ENCODE measurements around the gene LGI4. TPM values are rescaled to one million over a fixed set of nuclear protein-coding genes. Genes with fewer than 3 reads are reported as not detected.

The LGI4 gene
- total RNA-seq, 1 experiment from 2014 or later, result 0.32 TPM

GRCh38 chr19:35130761-35131720 lies 3.8 kb downstream of the LGI4 start:
- Histone ChIP-seq H4K20me1 (ENCODE audit: insufficient read depth) (no peaks in the 10 kb centered on the region), H3K9me3 (ENCODE audit: control insufficient read depth in 1 of 2, insufficient read depth in 1 of 2, low read depth in 1 of 2, low read length in 2 of 2) (no peaks in the 10 kb centered on the region), H3K9ac (ENCODE audit: low read length) (no peak overlapping the region), H3K4me1 (ENCODE audit: control insufficient read depth in 1 of 2, insufficient read depth in 2 of 2, low read length in 2 of 2) (no peaks in the 10 kb centered on the region; a peak in 1 of 4 replicates), H3K4me3 (replicated peaks in 1 of 2; ENCODE audit: low read depth in 1 of 2, low read length in 2 of 2) (no peak overlapping the region), H3K27me3 (ENCODE audit: insufficient read depth, low read length) (no peaks in the 10 kb centered on the region), H3K36me3 (ENCODE audit: control insufficient read depth in 1 of 2, insufficient read depth in 2 of 2, low read length in 2 of 2) (no peaks in the 10 kb centered on the region), H2AFZ (ENCODE audit: low read depth, low read length, poor library complexity, severe bottlenecking) (no peak overlapping the region), H3K9me2 (ENCODE audit: insufficient read depth) (no peaks in the 10 kb centered on the region), H3K4me2 (ENCODE audit: low read length) (no peak overlapping the region), H3K79me2 (ENCODE audit: insufficient read depth, low read length) (no peaks in the 10 kb centered on the region), H3K27ac (ENCODE audit: low read depth, low read length) (no peak overlapping the region)
- TF ChIP-seq, protein P1, sequence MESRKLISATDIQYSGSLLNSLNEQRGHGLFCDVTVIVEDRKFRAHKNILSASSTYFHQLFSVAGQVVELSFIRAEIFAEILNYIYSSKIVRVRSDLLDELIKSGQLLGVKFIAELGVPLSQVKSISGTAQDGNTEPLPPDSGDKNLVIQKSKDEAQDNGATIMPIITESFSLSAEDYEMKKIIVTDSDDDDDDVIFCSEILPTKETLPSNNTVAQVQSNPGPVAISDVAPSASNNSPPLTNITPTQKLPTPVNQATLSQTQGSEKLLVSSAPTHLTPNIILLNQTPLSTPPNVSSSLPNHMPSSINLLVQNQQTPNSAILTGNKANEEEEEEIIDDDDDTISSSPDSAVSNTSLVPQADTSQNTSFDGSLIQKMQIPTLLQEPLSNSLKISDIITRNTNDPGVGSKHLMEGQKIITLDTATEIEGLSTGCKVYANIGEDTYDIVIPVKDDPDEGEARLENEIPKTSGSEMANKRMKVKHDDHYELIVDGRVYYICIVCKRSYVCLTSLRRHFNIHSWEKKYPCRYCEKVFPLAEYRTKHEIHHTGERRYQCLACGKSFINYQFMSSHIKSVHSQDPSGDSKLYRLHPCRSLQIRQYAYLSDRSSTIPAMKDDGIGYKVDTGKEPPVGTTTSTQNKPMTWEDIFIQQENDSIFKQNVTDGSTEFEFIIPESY (IDR thresholded peaks at IDR 0.05; ENCODE audit: extremely low read depth, insufficient replicate concordance, low read length), result no peak
- TF ChIP-seq, protein P2, sequence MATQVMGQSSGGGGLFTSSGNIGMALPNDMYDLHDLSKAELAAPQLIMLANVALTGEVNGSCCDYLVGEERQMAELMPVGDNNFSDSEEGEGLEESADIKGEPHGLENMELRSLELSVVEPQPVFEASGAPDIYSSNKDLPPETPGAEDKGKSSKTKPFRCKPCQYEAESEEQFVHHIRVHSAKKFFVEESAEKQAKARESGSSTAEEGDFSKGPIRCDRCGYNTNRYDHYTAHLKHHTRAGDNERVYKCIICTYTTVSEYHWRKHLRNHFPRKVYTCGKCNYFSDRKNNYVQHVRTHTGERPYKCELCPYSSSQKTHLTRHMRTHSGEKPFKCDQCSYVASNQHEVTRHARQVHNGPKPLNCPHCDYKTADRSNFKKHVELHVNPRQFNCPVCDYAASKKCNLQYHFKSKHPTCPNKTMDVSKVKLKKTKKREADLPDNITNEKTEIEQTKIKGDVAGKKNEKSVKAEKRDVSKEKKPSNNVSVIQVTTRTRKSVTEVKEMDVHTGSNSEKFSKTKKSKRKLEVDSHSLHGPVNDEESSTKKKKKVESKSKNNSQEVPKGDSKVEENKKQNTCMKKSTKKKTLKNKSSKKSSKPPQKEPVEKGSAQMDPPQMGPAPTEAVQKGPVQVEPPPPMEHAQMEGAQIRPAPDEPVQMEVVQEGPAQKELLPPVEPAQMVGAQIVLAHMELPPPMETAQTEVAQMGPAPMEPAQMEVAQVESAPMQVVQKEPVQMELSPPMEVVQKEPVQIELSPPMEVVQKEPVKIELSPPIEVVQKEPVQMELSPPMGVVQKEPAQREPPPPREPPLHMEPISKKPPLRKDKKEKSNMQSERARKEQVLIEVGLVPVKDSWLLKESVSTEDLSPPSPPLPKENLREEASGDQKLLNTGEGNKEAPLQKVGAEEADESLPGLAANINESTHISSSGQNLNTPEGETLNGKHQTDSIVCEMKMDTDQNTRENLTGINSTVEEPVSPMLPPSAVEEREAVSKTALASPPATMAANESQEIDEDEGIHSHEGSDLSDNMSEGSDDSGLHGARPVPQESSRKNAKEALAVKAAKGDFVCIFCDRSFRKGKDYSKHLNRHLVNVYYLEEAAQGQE (IDR thresholded peaks at IDR 0.05; ENCODE audit: low read depth), result no peak
- no peak for TF ChIP-seq ZNF274 (IDR thresholded peaks at IDR 0.05; ENCODE audit: low read depth, low read length)
- TF ChIP-seq EZH2 (IDR thresholded peaks at IDR 0.05), result no peak
- TF ChIP-seq SIN3A (IDR thresholded peaks at IDR 0.05; ENCODE audit: low read depth), result no peak
- no peak for TF ChIP-seq POLR2A (IDR thresholded peaks at IDR 0.05; ENCODE audit: borderline replicate concordance, extremely low read depth, insufficient read depth, insufficient read length)
- TF ChIP-seq EGR1 (IDR thresholded peaks at IDR 0.05; ENCODE audit: low read depth), result no peak
- TF ChIP-seq JUND (IDR thresholded peaks at IDR 0.05), result no peak
- no peak for TF ChIP-seq FOSL1 (IDR thresholded peaks at IDR 0.05; ENCODE audit: low read depth)
- no peak for TF ChIP-seq YY1 (IDR thresholded peaks at IDR 0.05; ENCODE audit: extremely low read depth, insufficient replicate concordance, low read depth, low read length)
- TF ChIP-seq EZH2phosphoT487 (IDR thresholded peaks at IDR 0.05; ENCODE audit: borderline replicate concordance), result no peak
- no peak for TF ChIP-seq TCF7L2 (IDR thresholded peaks at IDR 0.05; ENCODE audit: borderline replicate concordance, extremely low read depth, insufficient read depth, insufficient read length)
- TF ChIP-seq SP1 (IDR thresholded peaks at IDR 0.05; ENCODE audit: low read depth), result no peak
- TF ChIP-seq MAX (IDR thresholded peaks at IDR 0.05), result no peak
- no peak for TF ChIP-seq POLR2AphosphoS5 (IDR thresholded peaks at IDR 0.05; ENCODE audit: low read depth, low read length)
- no peak for TF ChIP-seq CBX3 (IDR thresholded peaks at IDR 0.05; ENCODE audit: low read depth)
- TF ChIP-seq, protein P3, sequence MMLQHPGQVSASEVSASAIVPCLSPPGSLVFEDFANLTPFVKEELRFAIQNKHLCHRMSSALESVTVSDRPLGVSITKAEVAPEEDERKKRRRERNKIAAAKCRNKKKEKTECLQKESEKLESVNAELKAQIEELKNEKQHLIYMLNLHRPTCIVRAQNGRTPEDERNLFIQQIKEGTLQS (IDR thresholded peaks at IDR 0.05), result no peak
- no peak for TF ChIP-seq SRF (IDR thresholded peaks at IDR 0.05; ENCODE audit: low read depth)
- no peak for TF ChIP-seq ZFX (IDR thresholded peaks at IDR 0.05)
- ChIA-PET RAD21 (ENCODE audit: low non-redundant PET in 1 of 2, low total read pairs in 2 of 2, uncharacterized antibody in 2 of 2, unreplicated experiment in 2 of 2) (no interaction called here), CTCF (interaction anchor here (0.8 to 1.6 kb wide), 3 partner anchors 10 to 64 kb away, joined by 3 to 5 read pairs (median 4); partner anchors contain the start of gene FXYD5), POLR2A (interaction anchor here (1.5 kb wide), 1 partner anchor 10 kb away, joined by 4 read pairs; no protein-coding TSS in a partner anchor)
- no peak for ATAC-seq
- no peak for DNase-seq (ENCODE audit: low read depth, low spot score)
- no TSS peak for BruUV-seq (replicated peaks)
- intact Hi-C loops (cut with micrococcal nuclease), result loop anchor here (10.0 kb wide), 1 partner anchor 156 kb away; no protein-coding TSS in a partner anchor
